Measurements from ENCODE around the gene MMP19.

DNA sequence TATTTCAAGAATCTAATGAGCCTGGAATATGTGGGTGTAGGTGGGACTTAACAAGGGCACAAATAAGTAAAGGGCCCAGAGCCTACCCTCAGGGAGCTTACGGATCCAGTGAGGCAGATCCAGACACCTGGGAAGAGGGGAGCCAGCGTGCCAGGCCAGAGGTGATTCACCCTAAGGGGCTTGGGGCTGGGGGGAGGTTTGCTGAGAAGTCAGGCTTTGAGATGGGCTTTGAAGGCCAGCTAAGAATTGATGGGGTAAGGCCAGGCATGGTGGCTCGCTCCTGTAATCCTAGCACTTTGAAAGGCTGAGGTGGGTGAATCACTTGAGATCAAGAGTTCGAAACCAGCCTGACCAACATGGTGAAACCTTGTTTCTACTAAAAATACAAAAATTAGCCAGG lies 695 bp upstream of the MMP19 start:
- no peak for TF ChIP-seq POLR2A (IDR thresholded peaks at IDR 0.05; ENCODE audit: low read depth, low read length)
- TF ChIP-seq POLR2AphosphoS5 (IDR thresholded peaks at IDR 0.05; ENCODE audit: low read depth, low read length) = no peak
- no peak for TF ChIP-seq SPI1 (IDR thresholded peaks at IDR 0.05; ENCODE audit: low read depth, low read length)
- no peak for TF ChIP-seq TAF1 (IDR thresholded peaks at IDR 0.05; ENCODE audit: low read depth, low read length)
- TF ChIP-seq POU2F2 (IDR thresholded peaks at IDR 0.05; ENCODE audit: low read depth, low read length) = no peak

Data from GM12891 (cell line).